ENCODE results near the gene FNBP1L.

- TF ChIP-seq CTCF (IDR thresholded peaks at IDR 0.05) (no peak), POLR2AphosphoS5 (IDR thresholded peaks at IDR 0.05) (no peak)
Observed at GRCh38 chr1:93500275-93500674, 52.4 kb downstream of the FNBP1L start.
